Activated naive CD4-positive, alpha-beta T cell treated with anti-CD3 and anti-CD28 coated beads for 36 hours (primary cell): Measurements from ENCODE around the gene SPINT1. TPM values are rescaled to one million over a fixed set of nuclear protein-coding genes. Genes with fewer than 3 reads are reported as not detected.

Experiments used
- CTCF ChIA-PET: fragments of 350-600 bp; sonication (Branson Sonifier 250); formaldehyde crosslinking; loops from one replicate; lab custom pipeline; 2021; ENCODE audit warnings: antibody characterized with exemption; lab: Charles Lee
- DNase-seq: peaks from one replicate; pipeline ENCODE4 v3.0.0-alpha.2; 2020
- H3K27ac Mint-ChIP-seq: one replicate; pipeline ENCODE4 v1.8.0; 2021; ENCODE audit warnings: mild to moderate bottlenecking, mixed read lengths
- H3K27me3 Mint-ChIP-seq: one replicate; pipeline ENCODE4 v1.8.0; 2021; ENCODE audit warnings: low read depth, mixed read lengths
- H3K36me3 Mint-ChIP-seq: one replicate; pipeline ENCODE4 v1.8.0; 2021; ENCODE audit warnings: low read depth, mixed read lengths
- H3K4me1 Mint-ChIP-seq: one replicate; pipeline ENCODE4 v1.8.0; 2021; ENCODE audit warnings: low read depth, mixed read lengths
- H3K4me3 Mint-ChIP-seq: one replicate; pipeline ENCODE4 v1.8.0; 2021; ENCODE audit warnings: mild to moderate bottlenecking, moderate library complexity, mixed read lengths
- H3K9me3 Mint-ChIP-seq: one replicate; pipeline ENCODE4 v1.8.0; 2021; ENCODE audit warnings: mixed read lengths
- intact Hi-C: fragments of 100-400 bp; cut with micrococcal nuclease; formaldehyde crosslinking; loops from one replicate; pipeline ENCODE4 v1.15.1; 2023
- total RNA-seq, 2 experiments: library from RNA; stranded (reverse); gene quantifications; one replicate each; pipeline ENCODE4 v1.2.3, GENCODE V29; 2021

Gene SPINT1
- total RNA-seq, 2 experiments from 2014 or later: 4.5 to 4.7 TPM

DNA sequence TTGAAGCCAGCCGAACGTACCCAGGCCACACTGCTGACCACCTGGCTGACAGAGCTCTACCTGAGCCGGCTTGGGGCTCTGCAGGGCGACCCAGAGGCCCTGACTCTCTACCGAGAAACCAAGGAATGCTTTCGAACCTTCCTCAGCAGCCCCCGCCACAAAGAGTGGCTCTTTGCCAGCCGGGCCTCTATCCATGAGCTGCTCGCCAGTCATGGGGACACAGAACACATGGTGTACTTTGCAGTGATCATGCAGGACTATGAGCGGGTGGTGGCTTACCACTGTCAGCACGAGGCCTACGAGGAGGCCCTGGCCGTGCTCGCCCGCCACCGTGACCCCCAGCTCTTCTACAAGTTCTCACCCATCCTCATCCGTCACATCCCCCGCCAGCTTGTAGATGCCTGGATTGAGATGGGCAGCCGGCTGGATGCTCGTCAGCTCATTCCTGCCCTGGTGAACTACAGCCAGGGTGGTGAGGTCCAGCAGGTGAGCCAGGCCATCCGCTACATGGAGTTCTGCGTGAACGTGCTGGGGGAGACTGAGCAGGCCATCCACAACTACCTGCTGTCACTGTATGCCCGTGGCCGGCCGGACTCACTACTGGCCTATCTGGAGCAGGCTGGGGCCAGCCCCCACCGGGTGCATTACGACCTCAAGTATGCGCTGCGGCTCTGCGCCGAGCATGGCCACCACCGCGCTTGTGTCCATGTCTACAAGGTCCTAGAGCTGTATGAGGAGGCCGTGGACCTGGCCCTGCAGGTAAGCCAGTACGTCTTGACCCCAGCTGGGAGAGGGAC lies 56.6 kb downstream of the SPINT1 start:
- DNase-seq: no peak
- peaks cover 18% of the 10 kb centered on the region for H3K36me3 Mint-ChIP-seq
- H3K4me1 Mint-ChIP-seq: peaks cover 21% of the 10 kb centered on the region
- CTCF ChIA-PET: interaction anchor here (0.6 to 15.7 kb wide), 5 partner anchors 30 to 331 kb away, joined by 3 to 393 read pairs (median 4); partner anchors contain the start of gene RPUSD2
- H3K27me3 Mint-ChIP-seq: no peaks in the 10 kb centered on the region
- intact Hi-C loops: no loop called here
- H3K27ac Mint-ChIP-seq: no peak overlapping the region
- H3K4me3 Mint-ChIP-seq: no peak overlapping the region
- no peaks in the 10 kb centered on the region for H3K9me3 Mint-ChIP-seq

DNA sequence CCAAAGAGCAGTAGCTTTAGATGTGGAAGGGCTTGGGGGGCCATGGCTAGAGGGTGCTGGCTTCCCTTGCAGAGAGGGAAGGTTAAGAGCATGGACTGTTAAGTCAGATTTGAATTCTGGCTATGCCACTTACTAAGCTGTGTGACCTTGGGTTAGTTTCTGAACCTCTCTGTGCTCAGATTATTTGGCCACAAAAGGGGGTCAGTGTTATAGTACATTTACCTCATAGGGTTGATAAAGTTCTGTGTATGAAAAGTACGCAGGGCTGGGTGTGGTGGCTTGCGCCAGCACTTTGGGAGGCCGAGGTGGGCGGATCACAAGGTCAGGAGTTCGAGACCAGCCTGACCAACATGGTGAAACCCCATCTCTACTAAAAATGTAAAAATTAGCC lies 57.2 kb downstream of the SPINT1 start:
- intact Hi-C loops: no loop called here

DNA sequence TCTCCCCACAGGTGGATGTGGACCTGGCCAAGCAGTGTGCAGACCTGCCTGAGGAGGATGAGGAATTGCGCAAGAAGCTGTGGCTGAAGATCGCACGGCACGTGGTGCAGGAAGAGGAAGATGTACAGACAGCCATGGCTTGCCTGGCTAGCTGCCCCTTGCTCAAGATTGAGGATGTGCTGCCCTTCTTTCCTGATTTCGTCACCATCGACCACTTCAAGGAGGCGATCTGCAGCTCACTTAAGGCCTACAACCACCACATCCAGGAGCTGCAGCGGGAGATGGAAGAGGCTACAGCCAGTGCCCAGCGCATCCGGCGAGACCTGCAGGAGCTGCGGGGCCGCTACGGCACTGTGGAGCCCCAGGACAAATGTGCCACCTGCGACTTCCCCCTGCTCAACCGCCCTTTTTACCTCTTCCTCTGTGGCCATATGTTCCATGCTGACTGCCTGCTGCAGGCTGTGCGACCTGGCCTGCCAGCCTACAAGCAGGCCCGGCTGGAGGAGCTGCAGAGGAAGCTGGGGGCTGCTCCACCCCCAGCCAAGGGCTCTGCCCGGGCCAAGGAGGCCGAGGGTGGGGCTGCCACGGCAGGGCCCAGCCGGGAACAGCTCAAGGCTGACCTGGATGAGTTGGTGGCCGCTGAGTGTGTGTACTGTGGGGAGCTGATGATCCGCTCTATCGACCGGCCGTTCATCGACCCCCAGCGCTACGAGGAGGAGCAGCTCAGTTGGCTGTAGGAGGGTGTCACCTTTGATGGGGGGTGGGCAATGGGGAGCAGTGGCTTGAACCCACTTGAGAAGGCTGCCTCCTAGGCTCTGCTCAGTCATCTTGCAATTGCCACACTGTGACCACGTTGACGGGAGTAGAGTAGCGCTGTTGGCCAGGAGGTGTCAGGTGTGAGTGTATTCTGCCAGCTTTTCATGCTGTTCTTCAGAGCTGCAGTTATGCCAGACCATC lies 59.0 kb downstream of the SPINT1 start:
- DNase-seq: no peak
- Mint-ChIP-seq H3K36me3 (peaks cover 13% of the 10 kb centered on the region), H3K27me3 (no peaks in the 10 kb centered on the region), H3K4me3 (no peak overlapping the region), H3K4me1 (peaks cover 21% of the 10 kb centered on the region), H3K27ac (no peak overlapping the region), H3K9me3 (no peaks in the 10 kb centered on the region)
- CTCF ChIA-PET: interaction anchor here (0.6 to 15.7 kb wide), 22 partner anchors 8 to 343 kb away, joined by 3 to 393 read pairs (median 5); partner anchors contain the start of genes CCDC32, DLL4, RHOV and VPS18
- intact Hi-C loops: no loop called here

More for the DNA sequence above, 57.2 kb downstream of the SPINT1 start:
- H3K4me1 Mint-ChIP-seq: peaks cover 15% of the 10 kb centered on the region
- H3K4me3 Mint-ChIP-seq: no peak overlapping the region
- H3K9me3 Mint-ChIP-seq: no peaks in the 10 kb centered on the region
- CTCF ChIA-PET: interaction anchor here (1.0 to 15.7 kb wide), 4 partner anchors 44 to 284 kb away, joined by 4 to 393 read pairs (median 42); no protein-coding TSS in a partner anchor
- no peak overlapping the region for H3K27ac Mint-ChIP-seq
- peaks cover 18% of the 10 kb centered on the region for H3K36me3 Mint-ChIP-seq
- no peaks in the 10 kb centered on the region for H3K27me3 Mint-ChIP-seq
- DNase-seq: no peak

DNA sequence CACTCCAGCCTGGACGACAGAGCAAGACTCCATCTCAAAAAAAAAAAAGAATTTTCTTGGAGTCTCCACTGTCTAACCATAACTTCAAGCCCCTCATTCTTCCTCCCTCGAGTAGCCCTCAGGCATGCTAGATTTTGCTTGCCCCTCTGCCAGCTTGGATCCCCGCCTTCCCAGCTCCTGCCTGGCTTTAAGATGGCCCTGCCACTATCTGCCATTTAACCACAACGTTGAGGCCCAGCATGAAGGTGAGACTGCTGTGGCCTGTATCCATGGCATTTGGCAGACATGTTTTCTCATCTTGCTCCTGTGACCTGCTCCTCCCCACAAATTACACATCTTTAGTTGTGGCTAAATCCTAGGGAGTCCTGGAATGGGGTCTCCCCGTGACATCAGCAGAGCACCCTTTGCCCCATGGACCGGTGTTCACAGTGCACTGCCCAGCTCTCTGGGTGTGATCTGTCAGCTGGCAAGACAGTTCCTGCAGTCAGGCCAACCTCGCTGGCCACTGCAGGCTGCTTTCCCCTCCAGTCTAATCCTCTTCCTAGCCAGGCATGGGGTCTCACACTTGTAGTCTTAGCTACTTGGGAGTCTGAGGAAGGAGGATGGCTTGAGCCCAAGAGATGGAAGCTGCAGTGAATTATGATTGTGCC lies 60.8 kb downstream of the SPINT1 start:
- H3K4me1 Mint-ChIP-seq: peaks cover 23% of the 10 kb centered on the region
- H3K27ac Mint-ChIP-seq: no peak overlapping the region
- H3K4me3 Mint-ChIP-seq: no peak overlapping the region
- CTCF ChIA-PET: interaction anchor here (0.6 to 15.7 kb wide), 36 partner anchors 9 to 790 kb away, joined by 3 to 393 read pairs (median 4); partner anchors contain the start of genes CHAC1, CHP1, DLL4 and EXD1
- H3K9me3 Mint-ChIP-seq: no peaks in the 10 kb centered on the region
- intact Hi-C loops: loop anchor here (1.0 to 5.0 kb wide), 5 partner anchors 36 to 378 kb away; partner anchors contain the start of gene CHAC1
- peaks cover 8% of the 10 kb centered on the region for H3K36me3 Mint-ChIP-seq
- no peaks in the 10 kb centered on the region for H3K27me3 Mint-ChIP-seq
- DNase-seq: no peak

DNA sequence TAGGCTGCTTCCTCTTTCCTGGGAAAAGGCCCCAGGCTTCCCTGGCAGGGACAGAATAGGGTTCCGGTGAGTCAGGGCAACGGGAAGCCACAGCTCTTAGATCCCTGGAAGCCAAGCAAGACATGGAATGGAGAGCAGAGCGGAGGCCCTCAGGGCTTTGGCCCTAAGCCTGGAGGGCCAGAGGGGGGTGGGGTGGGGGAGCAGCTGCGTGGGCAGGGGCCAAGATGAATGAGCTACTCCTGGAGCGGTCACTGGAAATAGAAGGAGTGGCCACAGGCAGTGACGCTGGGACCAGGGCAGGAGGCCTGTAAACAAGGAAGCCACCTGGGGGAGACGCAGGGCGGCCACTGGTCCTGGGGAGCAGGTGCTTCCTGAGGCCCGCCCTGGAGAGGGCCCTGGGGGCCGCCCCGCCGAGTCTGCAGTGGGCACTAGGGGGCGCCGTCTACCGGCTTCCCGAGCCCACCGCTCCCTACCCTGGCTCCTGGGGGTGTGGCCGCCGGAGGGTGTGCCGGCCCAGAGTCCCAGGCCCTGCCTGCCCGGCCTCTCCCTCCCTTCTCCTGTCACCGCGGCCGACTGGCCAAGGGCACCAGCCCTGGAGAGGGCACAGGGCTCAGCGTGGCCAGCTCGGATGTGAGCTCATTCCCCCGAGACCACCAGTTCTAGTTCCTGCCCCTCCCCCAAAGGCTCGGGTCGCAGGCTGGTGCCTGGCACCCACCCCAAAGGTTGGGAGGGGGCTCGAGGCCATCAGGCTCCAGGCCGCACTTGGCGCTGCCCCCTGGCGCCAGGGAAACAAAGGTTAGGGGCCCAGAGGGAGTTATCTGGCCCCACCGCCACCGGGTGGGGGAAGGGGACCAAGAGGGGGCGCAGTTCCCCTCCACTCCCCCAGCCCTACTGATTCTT lies 62.5 kb downstream of the SPINT1 start:
- peak overlapping the region; percentile 24 for H3K27ac Mint-ChIP-seq

DNA sequence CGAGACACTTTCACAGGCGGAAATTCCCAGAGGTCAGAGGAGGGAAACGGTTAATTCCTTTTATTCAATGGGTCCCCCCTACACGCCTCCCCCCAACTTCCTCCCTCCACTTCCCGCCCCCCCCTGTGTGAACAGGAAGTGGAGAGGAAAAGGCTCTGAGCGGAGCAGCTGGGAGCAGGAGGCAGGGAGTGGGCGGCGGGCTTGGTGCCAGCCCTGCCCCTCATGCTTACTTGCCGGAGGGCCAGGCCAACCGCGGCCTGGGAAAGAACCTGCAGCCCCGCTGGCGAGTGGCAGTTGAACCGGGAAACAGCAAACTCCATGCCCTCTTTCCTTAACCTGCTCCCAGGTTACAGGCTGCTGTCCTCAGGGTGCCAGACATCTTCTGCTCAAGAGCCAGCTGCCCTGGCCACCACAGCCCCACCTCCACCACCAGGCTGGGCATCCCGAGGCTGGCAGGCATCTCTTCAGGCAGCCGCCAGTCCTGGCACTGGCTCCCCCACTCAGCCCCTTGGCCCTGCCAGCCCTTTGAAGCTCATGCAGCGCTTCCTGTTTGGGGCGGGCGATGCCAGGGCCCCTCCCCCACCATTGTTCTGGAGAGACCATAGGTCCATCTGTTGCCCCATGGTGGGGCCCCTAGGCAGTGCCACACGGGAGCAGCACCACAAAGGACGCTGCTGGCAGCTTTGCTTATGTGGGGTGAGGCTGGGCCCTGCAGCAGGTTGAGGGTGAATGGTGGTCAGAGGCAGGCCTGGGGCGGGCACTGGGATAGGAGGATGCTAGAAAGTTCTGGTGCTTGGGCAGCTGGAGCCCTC lies 63.3 kb downstream of the SPINT1 start:
- intact Hi-C loops: loop anchor here (1.0 to 5.0 kb wide), 3 partner anchors 21 to 425 kb away; partner anchors contain the start of genes NUSAP1 and OIP5
- peak; percentile 75 for DNase-seq
- H3K4me3 Mint-ChIP-seq: peak overlapping the region; percentile 73
- H3K9me3 Mint-ChIP-seq: no peaks in the 10 kb centered on the region
- CTCF ChIA-PET: interaction anchor here (0.5 to 15.7 kb wide), 23 partner anchors 10 to 324 kb away, joined by 3 to 393 read pairs (median 4); partner anchors contain the start of genes CHAC1, CHP1, DLL4 and VPS18
- H3K27me3 Mint-ChIP-seq: no peaks in the 10 kb centered on the region
- H3K4me1 Mint-ChIP-seq: peaks cover 21% of the 10 kb centered on the region
- peak overlapping the region; percentile 81 for H3K27ac Mint-ChIP-seq
- peaks cover 5% of the 10 kb centered on the region for H3K36me3 Mint-ChIP-seq

More for the DNA sequence above, 62.5 kb downstream of the SPINT1 start:
- no peaks in the 10 kb centered on the region for H3K9me3 Mint-ChIP-seq
- peak overlapping the region; percentile 73 for H3K4me3 Mint-ChIP-seq
- peaks cover 5% of the 10 kb centered on the region for H3K36me3 Mint-ChIP-seq
- H3K4me1 Mint-ChIP-seq: peaks cover 21% of the 10 kb centered on the region
- DNase-seq: peak; percentile 87
- intact Hi-C loops: loop anchor here (1.0 to 5.0 kb wide), 2 partner anchors 376 to 426 kb away; partner anchors contain the start of genes NUSAP1 and OIP5
- no peaks in the 10 kb centered on the region for H3K27me3 Mint-ChIP-seq
- CTCF ChIA-PET: interaction anchor here (0.5 to 15.7 kb wide), 26 partner anchors 10 to 290 kb away, joined by 3 to 393 read pairs (median 4); partner anchors contain the start of genes CHAC1, DLL4 and VPS18

Other genes with a start within 250 kb of the SPINT1 start
- 10 to 100 TPM; 31.0 to 32.7 TPM for gene KNL1, start 249.8 kb upstream of the SPINT1 start, total RNA-seq
- 10 to 100 TPM; 65.8 to 68.8 TPM for gene RAD51, start 148.9 kb upstream of the SPINT1 start, total RNA-seq
- 10 to 100 TPM; 17.8 to 19.2 TPM for gene RMDN3, start 88.8 kb upstream of the SPINT1 start, total RNA-seq
- gene GCHFR, start 80.0 kb upstream of the SPINT1 start, total RNA-seq: 10 to 100 TPM; 28.1 to 32.7 TPM
- gene C15orf62, start 74.1 kb upstream of the SPINT1 start, total RNA-seq: under 1 TPM; 0.10 to 0.33 TPM
- 10 to 100 TPM; 15.4 to 17.0 TPM for gene ZFYVE19, start 37.0 kb upstream of the SPINT1 start, total RNA-seq
- gene DNAJC17, start 36.6 kb upstream of the SPINT1 start, total RNA-seq: 10 to 100 TPM; 25.9 to 28.1 TPM
- not detected for gene PPP1R14D, start 15.3 kb upstream of the SPINT1 start, total RNA-seq
- under 1 TPM in 1 of 2 experiments, not detected in 1; 0.22 TPM for gene RHOV, start 30.2 kb downstream of the SPINT1 start, total RNA-seq
- gene VPS18, start 50.4 kb downstream of the SPINT1 start, total RNA-seq: 1 to 10 TPM; 3.3 to 3.4 TPM
- under 1 TPM in 1 of 2 experiments, not detected in 1; 0.14 TPM for gene DLL4, start 85.3 kb downstream of the SPINT1 start, total RNA-seq
- gene CHAC1, start 109.4 kb downstream of the SPINT1 start, total RNA-seq: 10 to 100 TPM; 19.8 to 20.2 TPM